ENCODE measurements around the gene WDR81.

Gene WDR81

DNA sequence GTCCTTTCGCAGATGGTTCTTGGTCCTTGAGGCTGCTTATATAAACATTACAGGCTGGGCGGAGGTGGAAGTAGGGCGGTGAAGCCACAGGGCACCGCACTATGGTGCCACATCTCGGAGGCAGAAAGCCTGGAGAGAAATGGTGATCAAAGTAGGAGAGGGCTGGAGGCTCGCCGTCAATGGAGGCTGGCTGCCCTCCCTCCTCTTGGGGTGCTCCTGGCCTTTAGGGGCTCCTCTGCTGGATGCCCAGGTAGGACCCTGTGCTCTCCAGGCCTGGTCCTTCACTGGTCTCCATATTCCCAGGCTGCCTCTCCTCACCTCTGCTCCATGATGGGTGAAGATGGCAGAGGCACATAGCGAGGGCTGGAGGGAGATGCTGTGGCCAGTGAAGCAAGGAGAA lies 12.2 kb upstream of the WDR81 start:
- no peak overlapping the region for H2AFZ ChIP-seq (ENCODE audit: low read length)
- 0 out of 2 replicates have a peak, but pooled peaks cover 4% of the 10 kb centered on the region for H3F3A ChIP-seq (ENCODE audit: insufficient read depth, low read length)
- H3K4me1 ChIP-seq (ENCODE audit: insufficient read depth, low read length, severe bottlenecking): peaks cover 16% of the 10 kb centered on the region
- no peaks in the 10 kb centered on the region for H3K79me2 ChIP-seq (ENCODE audit: insufficient read depth, low read length)
- H3K36me3 ChIP-seq (ENCODE audit: insufficient read depth, low read length): no peaks in the 10 kb centered on the region
- H3K9me3 ChIP-seq (ENCODE audit: low read length): no peaks in the 10 kb centered on the region
- peaks cover 4% of the 10 kb centered on the region; the same call in 1 of the 2 replicates for H3K27me3 ChIP-seq (ENCODE audit: insufficient read depth, low read length)
- TF ChIP-seq, protein P1, sequence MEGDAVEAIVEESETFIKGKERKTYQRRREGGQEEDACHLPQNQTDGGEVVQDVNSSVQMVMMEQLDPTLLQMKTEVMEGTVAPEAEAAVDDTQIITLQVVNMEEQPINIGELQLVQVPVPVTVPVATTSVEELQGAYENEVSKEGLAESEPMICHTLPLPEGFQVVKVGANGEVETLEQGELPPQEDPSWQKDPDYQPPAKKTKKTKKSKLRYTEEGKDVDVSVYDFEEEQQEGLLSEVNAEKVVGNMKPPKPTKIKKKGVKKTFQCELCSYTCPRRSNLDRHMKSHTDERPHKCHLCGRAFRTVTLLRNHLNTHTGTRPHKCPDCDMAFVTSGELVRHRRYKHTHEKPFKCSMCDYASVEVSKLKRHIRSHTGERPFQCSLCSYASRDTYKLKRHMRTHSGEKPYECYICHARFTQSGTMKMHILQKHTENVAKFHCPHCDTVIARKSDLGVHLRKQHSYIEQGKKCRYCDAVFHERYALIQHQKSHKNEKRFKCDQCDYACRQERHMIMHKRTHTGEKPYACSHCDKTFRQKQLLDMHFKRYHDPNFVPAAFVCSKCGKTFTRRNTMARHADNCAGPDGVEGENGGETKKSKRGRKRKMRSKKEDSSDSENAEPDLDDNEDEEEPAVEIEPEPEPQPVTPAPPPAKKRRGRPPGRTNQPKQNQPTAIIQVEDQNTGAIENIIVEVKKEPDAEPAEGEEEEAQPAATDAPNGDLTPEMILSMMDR (IDR thresholded peaks at IDR 0.05; ENCODE audit: low read length): no peak
- TF ChIP-seq EZH2 (IDR thresholded peaks at IDR 0.05; ENCODE audit: borderline replicate concordance, low read length): no peak
- H3K9me2 ChIP-seq (ENCODE audit: low read depth, low read length): no peaks in the 10 kb centered on the region
- no peak overlapping the region for H3K4me3 ChIP-seq (ENCODE audit: low read depth, low read length, poor library complexity, severe bottlenecking)
- H3K9ac ChIP-seq (ENCODE audit: low read length): no peak overlapping the region
- H3K4me2 ChIP-seq (ENCODE audit: low read length): no peak overlapping the region
- H4K20me1 ChIP-seq (ENCODE audit: insufficient read depth, low read length): no peaks in the 10 kb centered on the region
- H3K27ac ChIP-seq (ENCODE audit: low read depth, low read length, poor library complexity, severe bottlenecking): no peak overlapping the region

DNA sequence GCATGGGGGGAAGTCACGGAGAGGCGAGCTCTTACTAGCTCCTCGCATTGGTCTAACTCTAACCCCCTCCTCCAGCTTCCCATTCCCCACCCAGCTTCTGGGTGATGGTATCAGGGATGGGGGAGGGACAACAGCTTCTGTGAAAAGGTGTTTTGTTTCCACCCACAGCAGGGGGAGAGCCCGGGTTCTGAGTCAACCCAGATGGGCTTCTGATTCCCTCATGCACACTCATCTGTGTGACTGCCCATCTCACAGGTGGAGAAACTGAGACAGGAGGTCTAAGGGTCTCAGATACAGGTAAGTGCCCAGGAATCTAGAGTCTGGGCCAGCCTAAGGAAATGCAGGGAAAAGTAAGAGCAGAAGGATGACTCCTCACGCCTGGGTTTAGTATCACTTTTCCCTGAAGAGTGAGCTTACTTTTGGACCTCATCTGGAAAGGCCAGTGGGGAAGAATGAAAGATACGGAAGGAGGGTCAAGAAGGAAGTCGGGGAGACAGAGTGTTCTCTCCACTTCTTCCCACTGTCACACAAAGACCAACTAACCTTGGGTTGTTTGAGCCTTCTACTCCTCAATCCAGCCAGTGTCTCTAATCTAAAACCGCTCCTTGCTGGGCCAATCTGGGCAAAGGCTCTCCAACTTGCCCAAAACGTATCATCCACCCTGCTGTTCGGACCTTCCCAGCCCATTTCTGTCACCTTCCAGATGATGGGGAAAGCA lies 11.2 kb upstream of the WDR81 start:
- H3K4me2 ChIP-seq (ENCODE audit: low read length): no peak overlapping the region
- H3K27ac ChIP-seq (ENCODE audit: low read depth, low read length, poor library complexity, severe bottlenecking): no peak overlapping the region
- 0 out of 2 replicates have a peak, but pooled peaks cover 4% of the 10 kb centered on the region for H3F3A ChIP-seq (ENCODE audit: insufficient read depth, low read length)
- peaks cover 4% of the 10 kb centered on the region; the same call in 1 of the 2 replicates for H3K27me3 ChIP-seq (ENCODE audit: insufficient read depth, low read length)
- no peaks in the 10 kb centered on the region for H3K79me2 ChIP-seq (ENCODE audit: insufficient read depth, low read length)
- no peak overlapping the region for H3K9ac ChIP-seq (ENCODE audit: low read length)
- TF ChIP-seq EZH2 (IDR thresholded peaks at IDR 0.05; ENCODE audit: borderline replicate concordance, low read length): no peak
- TF ChIP-seq, protein P1 (IDR thresholded peaks at IDR 0.05; ENCODE audit: low read length): no peak
- H2AFZ ChIP-seq (ENCODE audit: low read length): no peak overlapping the region
- no peaks in the 10 kb centered on the region for H3K36me3 ChIP-seq (ENCODE audit: insufficient read depth, low read length)
- H3K9me3 ChIP-seq (ENCODE audit: low read length): no peaks in the 10 kb centered on the region
- no peaks in the 10 kb centered on the region for H3K9me2 ChIP-seq (ENCODE audit: low read depth, low read length)
- H4K20me1 ChIP-seq (ENCODE audit: insufficient read depth, low read length): no peaks in the 10 kb centered on the region
- H3K4me1 ChIP-seq (ENCODE audit: insufficient read depth, low read length, severe bottlenecking): peaks cover 27% of the 10 kb centered on the region
- H3K4me3 ChIP-seq (ENCODE audit: low read depth, low read length, poor library complexity, severe bottlenecking): no peak overlapping the region

DNA sequence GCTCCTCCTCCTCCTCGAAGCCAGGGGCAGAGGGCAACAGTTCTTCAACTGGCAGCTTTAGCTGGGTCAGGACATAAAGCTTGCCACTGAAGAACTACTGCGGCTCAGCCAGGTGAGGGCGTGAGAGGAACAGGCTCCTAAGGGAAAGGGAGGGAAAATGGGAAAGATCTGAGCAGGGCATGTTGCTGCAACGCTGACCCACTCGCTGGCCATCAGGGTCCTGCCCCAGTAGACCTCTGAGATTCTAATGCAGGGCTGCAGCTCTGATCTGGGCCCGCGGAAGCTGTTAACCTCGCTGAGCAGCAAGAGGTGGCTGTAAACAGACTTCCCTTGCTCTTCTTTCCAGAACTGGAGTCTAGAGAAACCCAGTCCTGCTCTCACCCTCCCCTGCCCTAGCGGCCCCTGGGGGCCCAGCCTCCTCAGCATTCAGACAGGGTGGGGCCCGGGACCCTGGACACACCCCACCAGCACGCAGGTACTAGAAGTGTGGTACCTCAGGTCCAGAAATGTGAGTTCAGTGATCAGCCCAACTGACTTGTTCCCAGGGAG lies 10.6 kb upstream of the WDR81 start:
- H3K79me2 ChIP-seq (ENCODE audit: insufficient read depth, low read length): no peaks in the 10 kb centered on the region
- no peak overlapping the region for H3K9ac ChIP-seq (ENCODE audit: low read length)
- H3K36me3 ChIP-seq (ENCODE audit: insufficient read depth, low read length): no peaks in the 10 kb centered on the region
- no peaks in the 10 kb centered on the region for H4K20me1 ChIP-seq (ENCODE audit: insufficient read depth, low read length)
- no peaks in the 10 kb centered on the region for H3K9me2 ChIP-seq (ENCODE audit: low read depth, low read length)
- H3F3A ChIP-seq (ENCODE audit: insufficient read depth, low read length): peaks cover 4% of the 10 kb centered on the region; the same call in 1 of the 2 replicates
- H3K27ac ChIP-seq (ENCODE audit: low read depth, low read length, poor library complexity, severe bottlenecking): no peak overlapping the region
- H3K4me3 ChIP-seq (ENCODE audit: low read depth, low read length, poor library complexity, severe bottlenecking): no peak overlapping the region
- peaks cover 29% of the 10 kb centered on the region for H3K4me1 ChIP-seq (ENCODE audit: insufficient read depth, low read length, severe bottlenecking)
- no peak overlapping the region for H3K4me2 ChIP-seq (ENCODE audit: low read length)
- no peak for TF ChIP-seq EZH2 (IDR thresholded peaks at IDR 0.05; ENCODE audit: borderline replicate concordance, low read length)
- TF ChIP-seq, protein P1 (IDR thresholded peaks at IDR 0.05; ENCODE audit: low read length): peak; percentile 52; the same call in 1 of the 2 replicates
- no peak overlapping the region for H2AFZ ChIP-seq (ENCODE audit: low read length)
- H3K9me3 ChIP-seq (ENCODE audit: low read length): no peaks in the 10 kb centered on the region
- H3K27me3 ChIP-seq (ENCODE audit: insufficient read depth, low read length): peaks cover 4% of the 10 kb centered on the region; the same call in 1 of the 2 replicates

Measured in OCI-LY1 (cell line).